NCI-H774 (cell line): Measurements from ENCODE around the gene RABL2B.

Experiments
- DNase-seq: peaks from one replicate; lab custom pipeline; 2025; lab: John Stamatoyannopoulos, UW

The RABL2B gene

GRCh38 chr22:50722716-50723428, 60.6 kb downstream of the RABL2B start:
- DNase-seq, result no peak

GRCh38 chr22:50722048-50722701, 61.3 kb downstream of the RABL2B start:
- DNase-seq, result no peak

DNA sequence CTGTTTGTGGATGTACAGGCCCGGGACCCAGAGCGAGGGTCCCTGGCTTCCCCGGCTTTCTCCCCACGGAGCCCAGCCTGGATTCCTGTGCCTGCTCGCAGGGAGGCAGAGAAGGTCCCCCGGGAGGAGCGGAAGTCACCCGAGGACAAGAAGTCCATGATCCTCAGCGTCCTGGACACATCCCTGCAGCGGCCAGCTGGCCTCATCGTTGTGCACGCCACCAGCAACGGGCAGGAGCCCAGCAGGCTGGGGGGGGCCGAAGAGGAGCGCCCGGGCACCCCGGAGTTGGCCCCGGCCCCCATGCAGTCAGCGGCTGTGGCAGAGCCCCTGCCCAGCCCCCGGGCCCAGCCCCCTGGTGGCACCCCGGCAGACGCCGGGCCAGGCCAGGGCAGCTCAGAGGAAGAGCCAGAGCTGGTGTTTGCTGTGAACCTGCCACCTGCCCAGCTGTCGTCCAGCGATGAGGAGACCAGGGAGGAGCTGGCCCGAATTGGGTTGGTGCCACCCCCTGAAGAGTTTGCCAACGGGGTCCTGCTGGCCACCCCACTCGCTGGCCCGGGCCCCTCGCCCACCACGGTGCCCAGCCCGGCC, 62.1 kb downstream of the RABL2B start:
- no peak for DNase-seq

DNA sequence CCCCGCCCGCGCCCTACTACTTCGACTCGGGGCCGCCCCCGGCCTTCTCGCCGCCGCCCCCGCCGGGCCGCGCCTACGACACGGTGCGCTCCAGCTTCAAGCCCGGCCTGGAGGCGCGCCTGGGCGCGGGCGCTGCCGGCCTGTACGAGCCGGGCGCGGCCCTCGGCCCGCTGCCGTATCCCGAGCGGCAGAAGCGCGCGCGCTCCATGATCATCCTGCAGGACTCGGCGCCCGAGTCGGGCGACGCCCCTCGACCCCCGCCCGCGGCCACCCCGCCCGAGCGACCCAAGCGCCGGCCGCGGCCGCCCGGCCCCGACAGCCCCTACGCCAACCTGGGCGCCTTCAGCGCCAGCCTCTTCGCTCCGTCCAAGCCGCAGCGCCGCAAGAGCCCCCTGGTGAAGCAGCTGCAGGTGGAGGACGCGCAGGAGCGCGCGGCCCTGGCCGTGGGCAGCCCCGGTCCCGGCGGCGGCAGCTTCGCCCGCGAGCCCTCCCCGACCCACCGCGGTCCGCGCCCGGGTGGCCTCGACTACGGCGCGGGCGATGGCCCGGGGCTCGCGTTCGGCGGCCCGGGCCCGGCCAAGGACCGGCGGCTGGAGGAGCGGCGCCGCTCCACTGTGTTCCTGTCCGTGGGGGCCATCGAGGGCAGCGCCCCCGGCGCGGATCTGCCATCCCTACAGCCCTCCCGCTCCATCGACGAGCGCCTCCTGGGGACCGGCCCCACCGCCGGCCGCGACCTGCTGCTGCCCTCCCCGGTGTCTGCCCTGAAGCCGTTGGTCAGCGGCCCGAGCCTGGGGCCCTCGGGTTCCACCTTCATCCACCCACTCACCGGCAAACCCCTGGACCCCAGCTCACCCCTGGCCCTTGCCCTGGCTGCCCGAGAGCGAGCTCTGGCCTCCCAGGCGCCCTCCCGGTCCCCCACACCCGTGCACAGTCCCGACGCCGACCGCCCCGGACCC, 62.9 kb downstream of the RABL2B start:
- no peak for DNase-seq

DNA sequence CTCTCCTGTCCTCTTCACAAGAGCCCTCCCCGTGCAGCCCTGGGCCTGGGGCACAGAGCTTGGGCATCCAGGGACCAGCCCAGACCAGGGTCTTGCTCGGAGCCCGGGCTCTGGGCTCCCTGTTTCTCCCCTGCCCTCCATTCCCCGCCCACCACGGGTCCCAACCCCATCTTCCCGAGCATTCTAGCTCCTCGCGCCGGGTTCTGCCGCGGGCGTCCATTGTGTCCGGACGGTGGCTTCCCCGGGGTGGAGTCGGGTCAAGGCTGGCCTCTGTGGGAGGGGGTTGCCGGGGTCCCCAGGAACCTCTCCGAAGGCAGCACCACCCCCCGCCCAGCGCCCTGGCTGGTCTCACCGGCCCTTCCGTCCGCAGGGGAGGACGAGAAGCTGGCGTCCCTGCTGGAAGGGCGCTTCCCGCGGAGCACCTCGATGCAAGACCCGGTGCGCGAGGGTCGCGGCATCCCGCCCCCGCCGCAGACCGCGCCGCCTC, 63.6 kb downstream of the RABL2B start:
- DNase-seq, result no peak

DNA sequence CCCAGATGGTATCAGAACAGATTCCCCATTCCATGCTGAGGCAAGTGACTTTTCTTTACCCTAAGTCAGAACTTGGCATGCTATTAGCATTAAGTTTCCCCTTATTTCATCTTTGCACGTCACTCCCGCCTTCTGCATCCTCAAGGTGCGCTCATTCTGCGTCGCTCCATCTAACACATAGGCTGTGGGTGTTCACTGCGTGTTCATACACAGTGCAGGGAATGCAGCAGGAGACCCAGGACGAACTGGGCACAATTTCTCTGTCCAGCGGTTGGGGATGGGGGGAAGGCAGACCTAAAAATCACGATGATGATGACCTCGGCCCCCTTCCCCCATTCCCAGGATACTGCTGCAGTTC, 65.1 kb downstream of the RABL2B start:
- no peak for DNase-seq

- DNase-seq, result no peak
These were observed 65.6 kb downstream of the RABL2B start for GRCh38 chr22:50717709-50718351.
